BJ (cell line): ENCODE measurements around the gene POLD1. TPM values are rescaled to one million over a fixed set of nuclear protein-coding genes. Genes with fewer than 3 reads are reported as not detected.
"Not testable (repeated sequence)": the region's sequence is repeated elsewhere in the genome, so short reads cannot be mapped to it uniquely, and the experiment has no call there.

ENCODE experiments used
- CTCF ChIA-PET: fragments of 350-600 bp; formaldehyde crosslinking; extraction: SDS; loops from one replicate; lab custom pipeline; 2021; ENCODE audit warnings: antibody characterized with exemption, inconsistent platforms; lab: Yijun Ruan, JAX
- POLR2A ChIA-PET: fragments of 300-600 bp; sonication (Branson Sonifier 250); formaldehyde crosslinking; extraction: SDS; loops from one replicate; lab custom pipeline; 2021; ENCODE audit warnings: antibody characterized with exemption; lab: Charles Lee
- DNase-seq: peaks from one replicate; pipeline ENCODE4 v3.0.0-alpha.2; 2011; ENCODE audit warnings: low read depth
- H3K27me3 ChIP-seq: 2 replicates; pipeline ENCODE4 v1.6.0; 2011; ENCODE audit warnings: low read length; ENCODE audit not compliant: control insufficient read depth, insufficient read depth
- H3K36me3 ChIP-seq: 2 replicates; pipeline ENCODE4 v1.5.1; 2011; ENCODE audit warnings: low read length; ENCODE audit not compliant: control insufficient read depth, insufficient read depth
- H3K4me3 ChIP-seq: 2 replicates; pipeline ENCODE4 v1.5.1; 2011; ENCODE audit warnings: low read depth, mild to moderate bottlenecking, control low read depth, low read length
- polyA minus RNA-seq: library from RNA; depleted of rRNA, polyadenylated mRNA; stranded (reverse); fragments of >200 nt; gene quantifications from 2 replicates; pipeline ENCODE4 v1.2.3, GENCODE V29; 2011; rRNA and poly(A)+ RNA removed
- polyA plus RNA-seq: library from polyadenylated mRNA; depleted of rRNA; stranded (reverse); fragments of >200 nt; gene quantifications from 2 replicates; pipeline ENCODE4 v1.2.3, GENCODE V29; 2011; rRNA removed
- TF ChIP-seq, protein P1 (sequence below): IDR thresholded peaks from 2 replicates; pipeline ENCODE4 v1.5.1; 2011; ENCODE audit warnings: low read depth, mild to moderate bottlenecking, control low read depth, inconsistent platforms, low read length, moderate library complexity; ENCODE audit not compliant: insufficient read depth

Gene POLD1
- polyA plus RNA-seq (4.7 and 10.8 TPM in 2 replicates), polyA minus RNA-seq (16.5 and 17.0 TPM in 2 replicates)

GRCh38 chr19:50383852-50384684 lies at the start of gene POLD1:
Gene POLD1, plus strand, starts transcription at chr19:50384347. Its CDS starts 14,505 bp downstream, at chr19:50398852.
- Histone ChIP-seq H3K27me3 (no peaks in the 10 kb centered on the region), H3K36me3 (peaks cover 21% of the 10 kb centered on the region), H3K4me3 (peak within 1 kb of the TSS; percentile 77)
- CTCF ChIA-PET, result interaction anchor here (1.0 to 1.4 kb wide), 7 partner anchors 9 to 172 kb away, joined by 3 to 7 read pairs (median 4); no protein-coding TSS in a partner anchor
- peak; percentile 76 for DNase-seq
- POLR2A ChIA-PET, result no interaction called here
- TF ChIP-seq, protein P1, sequence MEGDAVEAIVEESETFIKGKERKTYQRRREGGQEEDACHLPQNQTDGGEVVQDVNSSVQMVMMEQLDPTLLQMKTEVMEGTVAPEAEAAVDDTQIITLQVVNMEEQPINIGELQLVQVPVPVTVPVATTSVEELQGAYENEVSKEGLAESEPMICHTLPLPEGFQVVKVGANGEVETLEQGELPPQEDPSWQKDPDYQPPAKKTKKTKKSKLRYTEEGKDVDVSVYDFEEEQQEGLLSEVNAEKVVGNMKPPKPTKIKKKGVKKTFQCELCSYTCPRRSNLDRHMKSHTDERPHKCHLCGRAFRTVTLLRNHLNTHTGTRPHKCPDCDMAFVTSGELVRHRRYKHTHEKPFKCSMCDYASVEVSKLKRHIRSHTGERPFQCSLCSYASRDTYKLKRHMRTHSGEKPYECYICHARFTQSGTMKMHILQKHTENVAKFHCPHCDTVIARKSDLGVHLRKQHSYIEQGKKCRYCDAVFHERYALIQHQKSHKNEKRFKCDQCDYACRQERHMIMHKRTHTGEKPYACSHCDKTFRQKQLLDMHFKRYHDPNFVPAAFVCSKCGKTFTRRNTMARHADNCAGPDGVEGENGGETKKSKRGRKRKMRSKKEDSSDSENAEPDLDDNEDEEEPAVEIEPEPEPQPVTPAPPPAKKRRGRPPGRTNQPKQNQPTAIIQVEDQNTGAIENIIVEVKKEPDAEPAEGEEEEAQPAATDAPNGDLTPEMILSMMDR, result no peak

DNA sequence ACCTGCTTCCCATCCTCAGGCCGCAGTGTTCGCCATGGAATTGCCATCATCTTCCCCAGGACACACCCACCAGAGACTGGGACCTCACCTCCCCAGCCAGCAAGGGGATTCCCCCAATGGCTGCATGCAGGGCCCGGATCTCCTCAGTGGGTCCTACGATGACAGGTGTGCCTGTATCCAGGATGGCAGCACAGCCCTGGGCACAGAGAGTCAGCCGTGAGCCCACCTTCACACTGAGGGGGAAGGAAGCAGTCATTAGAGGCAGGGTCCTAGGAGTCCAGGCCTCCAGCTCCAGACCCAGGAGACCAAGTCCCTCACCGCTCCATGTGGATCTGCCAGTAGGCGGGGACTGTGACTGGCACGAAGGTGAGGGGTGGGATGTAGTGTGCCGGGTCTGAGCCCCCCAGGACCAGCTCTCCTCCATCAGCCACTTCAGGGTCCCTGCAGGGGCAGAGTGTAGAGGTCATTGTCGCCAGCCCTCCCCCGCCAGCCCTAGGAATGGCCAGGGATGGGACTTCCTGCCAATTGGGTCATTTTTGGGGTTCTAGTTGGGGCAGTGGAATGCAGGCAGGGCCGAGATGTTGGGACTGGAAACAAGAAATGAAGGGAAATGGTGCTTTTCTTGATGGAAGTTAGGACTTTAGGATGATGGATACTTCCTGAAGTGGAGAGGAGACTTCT lies 49.3 kb upstream of the POLD1 start:
- POLR2A ChIA-PET, result no interaction called here
- Histone ChIP-seq H3K36me3 (no peaks in the 10 kb centered on the region), H3K27me3 (peaks cover 17% of the 10 kb centered on the region), H3K4me3 (no peak overlapping the region)
- no peak for DNase-seq
- CTCF ChIA-PET, result interaction anchor here (0.6 to 1.2 kb wide), 2 partner anchors 22 to 169 kb away, joined by 3 to 5 read pairs; no protein-coding TSS in a partner anchor
- TF ChIP-seq, protein P1, result no peak

- DNase-seq, H3K36me3 ChIP-seq, POLR2A ChIA-PET, H3K27me3 ChIP-seq, H3K4me3 ChIP-seq: not testable (repeated sequence)
- CTCF ChIA-PET, result interaction anchor here (1.4 kb wide), 1 partner anchor 15 kb away, joined by 4 read pairs; no protein-coding TSS in a partner anchor
These were observed 47.1 kb upstream of the POLD1 start for GRCh38 chr19:50337031-50337430.

DNA sequence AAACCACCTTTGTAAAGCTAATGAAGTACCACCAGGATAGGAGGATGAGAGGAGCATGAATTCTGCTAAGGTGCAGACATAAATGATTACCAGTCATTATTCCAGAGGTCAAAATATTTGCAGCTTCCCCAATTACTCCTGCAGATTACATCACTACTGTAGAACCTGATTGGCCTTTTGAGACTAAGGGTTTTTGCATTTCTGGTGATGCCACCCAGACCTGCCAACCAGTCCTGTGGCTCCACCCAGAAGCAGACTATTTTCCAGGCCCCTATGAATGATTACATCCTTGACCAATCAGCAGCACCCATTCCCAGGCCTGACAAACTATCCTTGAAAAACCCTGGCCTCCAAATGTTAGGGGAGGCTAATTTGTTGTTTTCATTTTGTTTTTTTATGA lies 43.8 kb upstream of the POLD1 start:
- DNase-seq, result no peak
- CTCF ChIA-PET, result interaction anchor here (3.3 kb wide), 1 partner anchor 17 kb away, joined by 12 read pairs; no protein-coding TSS in a partner anchor
- POLR2A ChIA-PET, result no interaction called here
- TF ChIP-seq, protein P1, result no peak
- Histone ChIP-seq H3K27me3 (no peaks in the 10 kb centered on the region), H3K36me3 (no peaks in the 10 kb centered on the region), H3K4me3 (no peak overlapping the region)

- DNase-seq, result no peak
- TF ChIP-seq, protein P1, result no peak
- no peaks in the 10 kb centered on the region for H3K36me3 ChIP-seq
- ChIA-PET CTCF (interaction anchor here (3.3 kb wide), 1 partner anchor 16 kb away, joined by 12 read pairs; no protein-coding TSS in a partner anchor), POLR2A (no interaction called here)
- no peaks in the 10 kb centered on the region for H3K27me3 ChIP-seq
- no peak overlapping the region for H3K4me3 ChIP-seq
These were observed 43.0 kb upstream of the POLD1 start for GRCh38 chr19:50341091-50341564.
